Muscle of leg (tissue), 11 donors: ENCODE measurements around the gene MOB3B. TPM values are rescaled to one million over a fixed set of nuclear protein-coding genes. Genes with fewer than 3 reads are reported as not detected.
"Not testable (repeated sequence)": the region's sequence is repeated elsewhere in the genome, so short reads cannot be mapped to it uniquely, and the experiment has no call there.

Experiments used
- DNase-seq: peaks from one replicate; pipeline ENCODE4 v3.0.0; 2013
- H3K27ac ChIP-seq: one replicate; pipeline ENCODE4 v1.5.1; 2013; ENCODE audit warnings: mild to moderate bottlenecking, low read length, control low read depth
- H3K27me3 ChIP-seq: one replicate; pipeline ENCODE4 v1.6.1; 2013; ENCODE audit warnings: low read length; ENCODE audit not compliant: control insufficient read depth, insufficient read depth
- H3K36me3 ChIP-seq: one replicate; pipeline ENCODE4 v1.6.1; 2013; ENCODE audit warnings: low read length; ENCODE audit not compliant: control insufficient read depth, insufficient read depth
- H3K4me1 ChIP-seq: one replicate; pipeline ENCODE4 v1.6.1; 2013; ENCODE audit warnings: low read length; ENCODE audit not compliant: control insufficient read depth, insufficient read depth
- H3K4me3 ChIP-seq: one replicate; pipeline ENCODE4 v1.5.1; 2013; ENCODE audit warnings: low read length, control low read depth
- H3K9me3 ChIP-seq: replicated peaks from 2 replicates; pipeline ENCODE4 v1.6.1; 2013; ENCODE audit warnings: low read depth, low read length; ENCODE audit not compliant: control insufficient read depth
- WGBS: methylation state at CpG from one replicate; pipeline ENCODE4 v1.1.5; 2013; ENCODE audit warnings: missing lambda C conversion rate; ENCODE audit not compliant: insufficient coverage; 5-methylcytosine and 5-hydroxymethylcytosine counted together
- polyA plus RNA-seq, 8 donors: library from polyadenylated mRNA; unstranded; fragments of 120-200 nt; gene quantifications; one replicate each; pipeline versions ENCODE4 v1.2.1 to v1.2.3, GENCODE V29; 2013; ENCODE audit warnings: inconsistent platforms in 1 of 8, low replicate concordance in 1 of 8; ENCODE audit not compliant: insufficient read length in 8 of 8, insufficient read depth in 1 of 8
- total RNA-seq: library from RNA; stranded (reverse); fragments of 120-200 nt; gene quantifications from one replicate; pipeline ENCODE4 v1.2.4, GENCODE V29; 2013

Gene MOB3B
- total and polyA plus RNA-seq, 9 donors = 1.4 to 4.3 (median 2.6) TPM

GRCh38 chr9:27470291-27470856, 59.2 kb downstream of the MOB3B start:
- H3K9me3 ChIP-seq = no peaks in the 10 kb centered on the region
- H3K27ac ChIP-seq = no peak overlapping the region
- H3K4me1 ChIP-seq = peaks cover 5% of the 10 kb centered on the region
- no peaks in the 10 kb centered on the region for H3K27me3 ChIP-seq
- 94% methylated on average over 3 of the region's 6 CpGs for WGBS
- no peak overlapping the region for H3K4me3 ChIP-seq
- DNase-seq = no peak
- no peaks in the 10 kb centered on the region for H3K36me3 ChIP-seq

GRCh38 chr9:27469550-27469949, 60.1 kb downstream of the MOB3B start:
- WGBS = 69% methylated on average over 2 of the region's 3 CpGs
- Histone ChIP-seq H3K36me3 (no peaks in the 10 kb centered on the region), H3K4me3 (no peak overlapping the region), H3K27ac (no peak overlapping the region), H3K4me1 (peaks cover 5% of the 10 kb centered on the region), H3K27me3 (no peaks in the 10 kb centered on the region), H3K9me3 (no peaks in the 10 kb centered on the region)
- DNase-seq = no peak

- Histone ChIP-seq H3K9me3 (no peaks in the 10 kb centered on the region), H3K36me3 (no peaks in the 10 kb centered on the region), H3K4me3 (no peak overlapping the region), H3K4me1 (peaks cover 5% of the 10 kb centered on the region), H3K27ac (no peak overlapping the region), H3K27me3 (no peaks in the 10 kb centered on the region)
- peak; percentile 21 for DNase-seq
- 100% methylated on average over 2 of the region's 5 CpGs for WGBS
These were observed 61.0 kb downstream of the MOB3B start for GRCh38 chr9:27468462-27469110.

DNA sequence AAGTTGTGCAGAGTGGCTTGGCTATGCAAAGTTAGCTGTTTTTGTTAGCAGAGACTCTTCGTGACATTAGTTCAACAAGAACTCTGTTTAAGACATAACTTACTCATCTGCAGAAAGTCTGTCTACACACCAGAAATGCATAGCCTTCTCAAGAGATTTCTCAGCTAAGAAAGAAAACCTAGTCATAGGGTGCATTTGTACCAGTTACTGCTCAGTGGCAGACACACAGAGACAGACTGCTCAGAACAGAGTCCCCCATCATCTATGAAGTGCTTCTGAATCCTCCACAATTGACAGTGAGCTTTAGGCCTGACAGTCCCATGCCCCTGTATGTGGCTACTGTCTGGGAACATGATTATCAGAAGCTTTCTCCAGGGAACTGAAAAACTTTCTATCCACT, 61.6 kb downstream of the MOB3B start:
- Histone ChIP-seq H3K27ac (no peak overlapping the region), H3K27me3 (no peaks in the 10 kb centered on the region), H3K9me3 (no peaks in the 10 kb centered on the region), H3K4me1 (peaks cover under 1% of the 10 kb centered on the region), H3K4me3 (no peak overlapping the region), H3K36me3 (no peaks in the 10 kb centered on the region)
- no peak for DNase-seq
- no CpG with 5 or more reads among the region's 1 CpG for WGBS

- H3K4me3 ChIP-seq = no peak overlapping the region
- H3K36me3 ChIP-seq = no peaks in the 10 kb centered on the region
- DNase-seq = no peak
- 100% methylated on average over 2 of the region's 4 CpGs for WGBS
- no peaks in the 10 kb centered on the region for H3K4me1 ChIP-seq
- no peak overlapping the region for H3K27ac ChIP-seq
- H3K9me3 ChIP-seq = no peaks in the 10 kb centered on the region
- no peaks in the 10 kb centered on the region for H3K27me3 ChIP-seq
These were observed 62.1 kb downstream of the MOB3B start for GRCh38 chr9:27467486-27467885.

DNA sequence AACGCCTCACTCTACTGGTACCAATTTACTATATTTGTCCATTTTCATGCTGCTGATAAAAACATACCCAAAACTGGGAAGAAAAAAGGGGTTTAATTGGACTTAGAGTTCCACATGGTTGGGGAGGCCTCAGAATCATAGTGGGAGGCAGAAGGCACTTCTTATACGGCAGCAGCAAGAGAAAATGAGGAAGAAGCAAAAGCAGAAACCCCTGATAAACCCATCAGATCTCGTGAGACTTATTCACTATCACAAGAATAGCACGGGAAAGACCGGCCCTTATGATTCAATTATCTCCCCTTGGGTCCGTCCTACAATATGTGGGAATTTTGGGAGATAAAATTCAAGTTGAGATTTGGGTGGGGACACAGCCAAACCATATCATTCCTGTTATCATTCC, 63.1 kb downstream of the MOB3B start:
- not testable (repeated sequence) for H3K9me3 ChIP-seq, H3K27me3 ChIP-seq, H3K27ac ChIP-seq, H3K4me3 ChIP-seq, DNase-seq, H3K4me1 ChIP-seq, H3K36me3 ChIP-seq
- WGBS = no CpG with 5 or more reads among the region's 6 CpGs

GRCh38 chr9:27464950-27465349, 64.7 kb downstream of the MOB3B start:
- H3K27ac ChIP-seq, H3K9me3 ChIP-seq, DNase-seq, H3K27me3 ChIP-seq, H3K4me3 ChIP-seq, H3K36me3 ChIP-seq, H3K4me1 ChIP-seq: not testable (repeated sequence)
- 87% methylated on average over 2 of the region's 3 CpGs for whole genome bisulfite sequencing

- no peak for DNase-seq
- H3K4me3 ChIP-seq = no peak overlapping the region
- WGBS = 67% methylated on average over 1 of the region's 2 CpGs
- no peaks in the 10 kb centered on the region for H3K9me3 ChIP-seq
- H3K27me3 ChIP-seq = no peaks in the 10 kb centered on the region
- H3K4me1 ChIP-seq = peaks cover 4% of the 10 kb centered on the region
- no peaks in the 10 kb centered on the region for H3K36me3 ChIP-seq
- no peak overlapping the region for H3K27ac ChIP-seq
These were observed 66.8 kb downstream of the MOB3B start for GRCh38 chr9:27462846-27463245.

GRCh38 chr9:27462434-27462833, 67.2 kb downstream of the MOB3B start:
- Histone ChIP-seq H3K4me3 (no peak overlapping the region), H3K27me3 (no peaks in the 10 kb centered on the region), H3K4me1 (peaks cover 4% of the 10 kb centered on the region), H3K36me3 (no peaks in the 10 kb centered on the region), H3K9me3 (no peaks in the 10 kb centered on the region), H3K27ac (no peak overlapping the region)
- no CpG with 5 or more reads among the region's 2 CpGs for WGBS
- no peak for DNase-seq

- WGBS = 63% methylated on average over 1 of the region's 5 CpGs
- H3K36me3 ChIP-seq = peaks cover 3% of the 10 kb centered on the region
- no peak overlapping the region for H3K27ac ChIP-seq
- no peaks in the 10 kb centered on the region for H3K27me3 ChIP-seq
- H3K4me3 ChIP-seq = no peak overlapping the region
- H3K9me3 ChIP-seq = no peaks in the 10 kb centered on the region
- peak; percentile 85 for DNase-seq
- H3K4me1 ChIP-seq = peaks cover 6% of the 10 kb centered on the region
These were observed 69.2 kb downstream of the MOB3B start for GRCh38 chr9:27460226-27461023.
